ENCODE results near the gene OR8B4. TPM values are rescaled to one million over a fixed set of nuclear protein-coding genes. Genes with fewer than 3 reads are reported as not detected.
"Not testable (repeated sequence)": the region's sequence is repeated elsewhere in the genome, so short reads cannot be mapped to it uniquely, and the experiment has no call there.

The OR8B4 gene, protein sequence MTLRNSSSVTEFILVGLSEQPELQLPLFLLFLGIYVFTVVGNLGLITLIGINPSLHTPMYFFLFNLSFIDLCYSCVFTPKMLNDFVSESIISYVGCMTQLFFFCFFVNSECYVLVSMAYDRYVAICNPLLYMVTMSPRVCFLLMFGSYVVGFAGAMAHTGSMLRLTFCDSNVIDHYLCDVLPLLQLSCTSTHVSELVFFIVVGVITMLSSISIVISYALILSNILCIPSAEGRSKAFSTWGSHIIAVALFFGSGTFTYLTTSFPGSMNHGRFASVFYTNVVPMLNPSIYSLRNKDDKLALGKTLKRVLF
- not detected in 2 replicates for total RNA-seq

- no peak for DNase-seq
Observed at GRCh38 chr11:124424384-124424921, at the start of gene OR8B4. OR8B4 (minus strand) TSS chr11:124424871; CDS start chr11:124424871, 0 bp downstream.

GRCh38 chr11:124474079-124474478, 49.4 kb upstream of the OR8B4 start:
- no peak for DNase-seq

- DNase-seq = no peak
Observed at GRCh38 chr11:124473476-124473875, 48.8 kb upstream of the OR8B4 start.

DNA sequence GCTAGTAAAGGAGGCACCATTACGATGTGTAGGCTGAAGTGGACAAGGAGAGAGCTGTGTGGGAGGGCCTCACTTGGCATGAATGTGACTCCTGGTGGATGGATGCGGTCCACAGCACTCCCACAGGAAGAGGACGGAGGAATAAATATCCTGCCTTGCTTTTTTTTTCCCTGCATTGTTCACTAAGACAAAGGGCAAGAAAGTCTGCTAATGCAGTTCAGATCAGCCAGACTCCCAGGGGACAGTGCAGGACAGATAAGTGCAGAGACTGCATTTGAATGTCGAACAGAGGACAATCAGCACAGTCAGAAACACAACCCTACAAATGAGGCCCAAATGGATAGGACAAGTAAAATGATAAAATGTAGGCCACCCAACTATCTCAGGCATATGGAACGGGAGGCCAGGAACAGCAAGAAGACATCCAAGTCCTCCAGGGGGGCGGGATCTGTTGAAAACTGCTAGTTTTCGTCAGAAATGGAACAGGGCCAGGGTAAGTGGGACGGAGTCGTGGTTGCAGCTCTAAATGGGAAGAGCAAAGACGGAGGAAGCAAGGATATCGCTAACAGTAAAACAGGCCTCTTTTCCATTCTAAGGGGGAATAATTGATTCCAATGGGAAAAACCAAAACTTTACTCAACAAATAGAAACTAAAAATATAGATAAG, 46.0 kb upstream of the OR8B4 start:
- peak; percentile 9 for DNase-seq

GRCh38 chr11:124467381-124467927, 42.8 kb upstream of the OR8B4 start:
- DNase-seq = no peak

- DNase-seq = no peak
Observed at GRCh38 chr11:124465368-124465767, 40.7 kb upstream of the OR8B4 start.

DNA sequence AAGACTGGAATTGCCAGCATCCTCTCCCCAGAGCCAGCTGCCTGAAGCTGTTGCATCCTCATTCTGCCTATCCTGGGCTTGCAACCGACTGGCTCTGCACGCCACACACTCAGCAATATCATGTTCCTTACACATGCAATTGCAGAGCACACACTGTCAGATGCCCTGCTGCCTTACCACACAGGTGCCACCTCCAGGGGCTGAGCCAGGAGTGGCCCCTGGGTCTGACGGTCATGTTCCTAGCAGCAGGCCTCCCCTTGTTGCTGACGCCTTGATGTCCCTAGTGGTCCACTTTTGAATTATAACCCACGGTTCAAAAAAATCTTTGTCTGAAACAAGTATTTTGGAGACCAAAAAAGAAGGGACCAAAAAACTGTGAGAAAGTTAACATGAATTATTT, 39.3 kb upstream of the OR8B4 start:
- no peak for DNase-seq

- no peak for DNase-seq
Observed at GRCh38 chr11:124463324-124463723, 38.7 kb upstream of the OR8B4 start.

DNA sequence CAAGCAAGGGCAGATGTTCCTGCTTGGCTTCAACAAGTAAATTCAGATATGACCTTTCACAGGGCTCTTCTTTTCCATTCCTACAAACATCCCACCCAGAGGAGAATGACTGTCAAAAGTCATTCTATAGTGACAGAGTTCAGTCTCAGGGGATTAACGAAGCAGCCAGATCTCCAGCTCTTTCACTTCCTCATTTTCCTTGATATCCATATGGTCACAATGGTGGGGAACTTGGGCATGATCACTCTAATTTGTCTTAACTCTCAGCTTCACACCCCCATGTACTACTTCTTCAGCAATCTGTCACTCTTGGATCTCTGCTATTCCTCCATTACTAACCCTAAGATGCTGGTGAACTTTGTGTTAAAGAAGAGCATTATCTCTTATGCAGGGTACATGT, 35.8 kb upstream of the OR8B4 start:
- DNase-seq = no peak

DNA sequence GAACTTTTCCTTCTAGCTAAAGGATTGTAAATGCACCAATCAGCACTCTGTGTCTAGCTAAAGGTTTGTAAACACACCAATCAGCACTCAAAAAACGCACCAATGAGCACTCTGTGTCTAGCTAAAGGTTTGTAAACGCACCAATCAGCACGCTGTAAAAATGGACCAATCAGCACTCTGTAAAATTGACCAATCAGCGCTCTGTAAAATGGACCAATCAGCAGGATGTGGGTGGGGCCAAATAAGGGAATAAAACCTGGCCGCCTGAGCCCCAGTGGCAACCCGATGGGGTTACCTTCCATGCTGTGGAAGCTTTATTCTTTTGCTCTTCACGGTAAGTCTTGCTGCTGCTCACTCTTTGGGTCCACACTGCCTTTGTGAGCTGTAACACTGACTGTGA, 34.7 kb upstream of the OR8B4 start:
- not testable (repeated sequence) for DNase-seq

GRCh38 chr11:124454552-124454951, 29.9 kb upstream of the OR8B4 start:
- no peak for DNase-seq

GRCh38 chr11:124446916-124447315, 22.2 kb upstream of the OR8B4 start:
- DNase-seq = no peak

- DNase-seq = no peak
Observed at GRCh38 chr11:124445646-124446150, 21.0 kb upstream of the OR8B4 start, which contains the start of gene OR8B8. OR8B8 (minus strand) TSS chr11:124445696; CDS start chr11:124441085, 4,611 bp downstream.

DNA sequence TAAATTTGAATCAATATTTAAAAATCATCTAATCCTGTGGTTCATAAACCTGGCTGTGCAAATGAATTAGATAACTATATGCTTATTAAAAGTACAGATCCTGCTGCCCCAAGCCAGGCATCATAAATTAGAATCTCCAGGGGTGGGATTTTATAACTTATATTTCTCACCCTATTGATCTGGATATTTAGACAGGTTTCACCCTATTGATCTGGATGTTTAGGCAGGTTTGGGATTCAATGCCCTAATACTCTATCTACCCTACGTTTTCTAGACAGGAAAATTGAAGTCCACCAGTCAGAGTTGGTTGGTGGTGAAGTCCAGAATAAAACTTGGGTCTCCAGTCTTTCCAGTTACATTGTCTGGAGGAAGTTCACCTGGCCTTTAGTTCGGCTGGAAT, 18.2 kb upstream of the OR8B4 start:
- no peak for DNase-seq

DNA sequence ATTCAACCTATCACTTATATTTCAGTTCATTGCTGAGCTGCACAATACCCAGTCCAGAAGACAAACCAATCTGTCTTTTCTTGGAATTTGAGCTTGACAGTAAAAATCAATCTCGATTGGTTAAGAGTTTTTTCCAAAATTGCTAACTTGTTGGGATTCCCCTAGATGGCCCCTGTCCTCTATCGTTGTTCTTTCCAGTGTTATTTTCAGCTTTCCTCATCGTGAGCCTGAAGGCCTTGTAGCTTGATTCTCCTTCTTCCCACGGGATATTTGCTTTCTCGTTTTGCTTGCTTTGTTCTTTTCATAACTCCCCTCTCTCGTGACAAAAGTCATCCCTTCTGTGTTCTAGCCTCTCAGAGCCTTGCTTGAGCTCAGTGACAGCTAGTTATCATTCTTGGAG, 17.8 kb upstream of the OR8B4 start:
- no peak for DNase-seq

DNA sequence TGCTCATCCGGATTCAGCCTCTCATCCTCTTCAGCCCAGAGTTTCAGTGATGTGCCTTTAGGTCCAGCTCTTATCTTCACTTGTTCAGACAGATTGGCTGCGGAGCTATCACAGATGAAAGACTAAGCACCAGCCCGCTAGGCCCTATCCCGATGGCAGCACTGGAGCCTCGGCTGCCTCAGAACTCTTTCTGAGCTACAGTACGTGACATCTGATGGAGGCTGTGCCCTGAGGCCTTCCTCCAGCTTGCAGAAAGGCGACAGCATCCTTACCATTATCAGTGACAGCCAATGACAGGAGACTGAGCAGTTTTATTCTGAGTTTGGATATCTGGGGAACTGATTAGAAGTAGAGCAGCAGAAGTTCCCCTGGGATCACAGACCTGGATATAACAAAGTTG, 16.8 kb upstream of the OR8B4 start:
- DNase-seq = no peak

DNA sequence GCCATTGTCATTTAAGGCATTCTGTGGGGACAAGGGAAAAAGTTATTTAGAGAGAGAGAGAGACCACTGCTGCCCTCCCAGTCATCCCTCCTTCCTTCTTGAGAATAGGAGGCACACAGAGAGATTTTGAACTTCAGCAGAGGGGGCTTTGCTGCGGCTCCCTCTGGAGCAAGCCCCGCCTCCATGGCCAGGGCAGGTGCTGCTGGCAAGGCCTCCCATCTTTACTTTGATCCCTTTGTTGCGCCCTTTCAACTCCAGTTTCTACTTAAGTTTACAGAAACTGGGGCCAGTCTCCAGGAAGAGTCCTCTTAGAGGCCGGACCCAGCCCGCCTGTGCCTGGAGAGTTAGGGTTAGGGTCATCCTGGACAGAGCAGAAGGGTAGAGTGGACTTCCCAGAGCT, 16.4 kb upstream of the OR8B4 start:
- no peak for DNase-seq

- DNase-seq = no peak
Observed at GRCh38 chr11:124440608-124441007, 15.9 kb upstream of the OR8B4 start.

DNA sequence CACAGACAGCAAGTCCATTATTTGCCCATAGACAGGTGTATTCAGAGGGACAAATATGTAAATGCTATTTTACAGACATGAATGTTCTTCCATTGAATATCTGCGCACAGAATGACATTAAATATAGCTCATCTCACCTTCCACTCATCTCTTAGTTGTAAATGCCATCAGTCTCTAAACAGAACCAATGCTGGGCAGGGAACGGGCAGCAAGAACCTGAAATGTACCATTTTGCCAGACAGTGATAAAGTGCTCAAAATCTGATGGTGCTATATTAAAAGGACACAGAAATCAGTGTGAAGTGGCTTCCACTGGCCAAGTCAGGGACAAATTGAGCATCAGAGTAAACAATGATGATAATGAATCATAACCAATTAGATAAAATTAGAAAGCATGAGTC, 10.0 kb upstream of the OR8B4 start:
- DNase-seq = no peak

DNA sequence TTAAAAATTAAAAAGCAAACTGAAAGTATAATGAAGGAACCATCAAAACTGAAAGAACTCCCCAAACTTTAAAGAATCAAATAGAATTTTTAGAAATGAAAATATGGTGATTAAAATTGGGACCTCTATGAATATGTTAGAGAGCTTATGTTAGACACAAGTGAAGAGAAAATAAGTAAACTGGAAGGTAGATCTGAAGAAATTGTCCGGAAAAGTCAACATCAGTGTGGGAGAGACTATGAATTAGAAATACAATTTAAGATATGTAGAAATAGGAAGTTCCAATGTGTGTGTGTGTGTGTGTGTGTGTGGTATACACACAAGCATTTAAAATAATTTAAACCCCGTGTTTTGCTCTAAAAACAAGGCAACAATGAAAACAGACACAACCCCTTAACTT, 4.9 kb upstream of the OR8B4 start:
- no peak for DNase-seq

- DNase-seq = no peak
Observed at GRCh38 chr11:124421043-124421442, 3.6 kb downstream of the OR8B4 start.

- DNase-seq = peak; percentile 69
Observed at GRCh38 chr11:124415356-124415923, 9.2 kb downstream of the OR8B4 start.

DNA sequence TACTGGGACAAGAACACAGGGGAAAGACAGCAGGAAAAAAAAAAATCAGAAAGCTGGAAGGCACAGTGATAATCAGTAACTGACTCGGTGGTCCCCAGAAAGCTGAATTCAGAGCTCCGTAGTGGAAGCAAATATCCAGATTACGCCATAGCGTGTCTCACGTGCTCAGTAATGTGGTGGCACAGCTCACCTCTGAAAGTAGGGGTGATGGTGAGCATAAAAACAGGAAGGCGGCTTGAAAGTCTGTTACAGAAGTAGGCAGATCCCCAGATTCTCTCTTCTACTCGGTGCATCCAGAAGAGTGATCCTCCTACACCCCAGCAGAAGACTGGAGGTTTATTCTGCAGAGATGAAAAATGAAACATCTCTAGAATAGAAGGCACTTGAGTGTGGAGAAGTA, 14.8 kb downstream of the OR8B4 start:
- no peak for DNase-seq

Measured in dermis blood vessel endothelial cell (primary cell).